Calu3 (cell line): ENCODE measurements around the gene CYFIP2. TPM values are rescaled to one million over a fixed set of nuclear protein-coding genes. Genes with fewer than 3 reads are reported as not detected.

Experiments
- BruUV-seq: library from RNA; stranded (reverse); fragments of 400-500 nt; replicated peaks from 2 replicates; lab custom pipeline; 2021; lab: Mats Ljungman, UMichigan
- CTCF ChIA-PET: fragments of 300-600 bp; sonication (Branson Sonifier 250); formaldehyde crosslinking; loops from one replicate; lab custom pipeline; 2022; ENCODE audit warnings: antibody characterized with exemption; lab: Charles Lee
- DNase-seq: peaks from one replicate; pipeline ENCODE4 v3.0.0; 2022
- H3K27ac Mint-ChIP-seq: one replicate; pipeline ENCODE4 v1.8.0; 2022; ENCODE audit warnings: mixed read lengths; ENCODE audit not compliant: unreplicated experiment
- H3K27me3 Mint-ChIP-seq: one replicate; pipeline ENCODE4 v1.8.0; 2022; ENCODE audit warnings: mixed read lengths; ENCODE audit not compliant: unreplicated experiment
- H3K36me3 Mint-ChIP-seq: one replicate; pipeline ENCODE4 v1.8.0; 2022; ENCODE audit warnings: mild to moderate bottlenecking, moderate library complexity, mixed read lengths; ENCODE audit not compliant: insufficient read depth, unreplicated experiment
- H3K4me1 Mint-ChIP-seq: one replicate; pipeline ENCODE4 v1.8.0; 2022; ENCODE audit warnings: mild to moderate bottlenecking, low read depth, mixed read lengths; ENCODE audit not compliant: unreplicated experiment
- H3K4me3 Mint-ChIP-seq: one replicate; pipeline ENCODE4 v1.8.0; 2022; ENCODE audit warnings: mild to moderate bottlenecking, low read depth, moderate library complexity, mixed read lengths; ENCODE audit not compliant: unreplicated experiment
- H3K9me3 Mint-ChIP-seq: one replicate; pipeline ENCODE4 v1.8.0; 2022; ENCODE audit warnings: low read depth, mixed read lengths; ENCODE audit not compliant: unreplicated experiment
- CTCF ChIP-seq: fragments of 200-600 bp; IDR thresholded peaks from one replicate; pipeline ENCODE4 v1.8.0; 2022; ENCODE audit warnings: antibody characterized with exemption; ENCODE audit not compliant: unreplicated experiment
- intact Hi-C: fragments of 100-400 bp; cut with micrococcal nuclease; formaldehyde crosslinking; loops from one replicate; pipeline ENCODE4 v1.10.0; 2022; ENCODE audit not compliant: unreplicated experiment
- total RNA-seq: library from RNA; stranded (reverse); gene quantifications from 2 replicates; pipeline ENCODE4 v1.2.3, GENCODE V29; 2022

CYFIP2 gene
- total RNA-seq, 1 experiment from 2014 or later, result 37.8 TPM

- Mint-ChIP-seq H3K9me3 (no peaks in the 10 kb centered on the region), H3K36me3 (no peaks in the 10 kb centered on the region), H3K27ac (no peak overlapping the region), H3K4me3 (no peak overlapping the region), H3K27me3 (no peaks in the 10 kb centered on the region), H3K4me1 (no peaks in the 10 kb centered on the region)
- TF ChIP-seq CTCF, result no peak
- BruUV-seq, result no TSS peak
- intact Hi-C loops, result no loop called here
- CTCF ChIA-PET, result interaction anchor here (1.2 kb wide), 1 partner anchor 20 kb away, joined by 3 read pairs; no protein-coding TSS in a partner anchor
- no peak for DNase-seq
These were observed 79.6 kb downstream of the CYFIP2 start for GRCh38 chr5:157345485-157345884.

GRCh38 chr5:157347301-157348048, 81.6 kb downstream of the CYFIP2 start:
- Mint-ChIP-seq H3K27me3 (no peaks in the 10 kb centered on the region), H3K4me1 (no peaks in the 10 kb centered on the region), H3K4me3 (no peak overlapping the region), H3K36me3 (no peaks in the 10 kb centered on the region), H3K9me3 (no peaks in the 10 kb centered on the region), H3K27ac (no peak overlapping the region)
- CTCF ChIA-PET, result interaction anchor here (1.1 kb wide), 1 partner anchor 124 kb away, joined by 3 read pairs; no protein-coding TSS in a partner anchor
- DNase-seq, result no peak
- no TSS peak for BruUV-seq
- no peak for TF ChIP-seq CTCF
- intact Hi-C loops, result no loop called here

DNA sequence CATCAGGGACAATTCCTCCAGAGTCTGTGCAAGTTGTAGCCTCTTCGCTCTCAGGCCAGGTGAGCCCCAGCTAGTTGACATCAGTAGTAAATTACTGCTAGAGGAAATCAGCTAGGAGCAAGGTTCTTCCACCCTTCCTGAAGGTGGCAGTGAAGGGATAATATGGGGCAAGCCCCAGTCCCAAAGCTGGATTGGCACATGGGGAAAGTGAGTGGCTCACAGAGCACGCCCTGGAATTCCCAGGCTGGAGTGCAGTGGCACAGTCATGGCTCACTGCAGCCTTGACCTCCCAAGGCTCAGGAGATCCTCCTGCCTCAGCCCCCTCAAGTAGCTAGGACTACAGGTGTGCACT, 82.1 kb downstream of the CYFIP2 start:
- CTCF ChIA-PET, result interaction anchor here (0.8 to 1.1 kb wide), 2 partner anchors 124 to 128 kb away, joined by 3 read pairs; no protein-coding TSS in a partner anchor
- peak; percentile 15 for DNase-seq

GRCh38 chr5:157350939-157351801, 85.2 kb downstream of the CYFIP2 start:
- no peak for TF ChIP-seq CTCF
- Mint-ChIP-seq H3K27ac (no peak overlapping the region), H3K36me3 (no peaks in the 10 kb centered on the region), H3K9me3 (no peaks in the 10 kb centered on the region), H3K27me3 (no peaks in the 10 kb centered on the region), H3K4me1 (no peaks in the 10 kb centered on the region), H3K4me3 (no peak overlapping the region)
- no TSS peak for BruUV-seq
- CTCF ChIA-PET, result no interaction called here
- DNase-seq, result no peak
- intact Hi-C loops, result no loop called here

More for the DNA sequence above, 82.1 kb downstream of the CYFIP2 start:
- intact Hi-C loops, result no loop called here
- Mint-ChIP-seq H3K36me3 (no peaks in the 10 kb centered on the region), H3K27me3 (no peaks in the 10 kb centered on the region), H3K27ac (no peak overlapping the region), H3K4me1 (no peaks in the 10 kb centered on the region), H3K9me3 (no peaks in the 10 kb centered on the region), H3K4me3 (no peak overlapping the region)
- TF ChIP-seq CTCF, result no peak
- no TSS peak for BruUV-seq
